ENCODE measurements around the gene CCR5AS.

DNA sequence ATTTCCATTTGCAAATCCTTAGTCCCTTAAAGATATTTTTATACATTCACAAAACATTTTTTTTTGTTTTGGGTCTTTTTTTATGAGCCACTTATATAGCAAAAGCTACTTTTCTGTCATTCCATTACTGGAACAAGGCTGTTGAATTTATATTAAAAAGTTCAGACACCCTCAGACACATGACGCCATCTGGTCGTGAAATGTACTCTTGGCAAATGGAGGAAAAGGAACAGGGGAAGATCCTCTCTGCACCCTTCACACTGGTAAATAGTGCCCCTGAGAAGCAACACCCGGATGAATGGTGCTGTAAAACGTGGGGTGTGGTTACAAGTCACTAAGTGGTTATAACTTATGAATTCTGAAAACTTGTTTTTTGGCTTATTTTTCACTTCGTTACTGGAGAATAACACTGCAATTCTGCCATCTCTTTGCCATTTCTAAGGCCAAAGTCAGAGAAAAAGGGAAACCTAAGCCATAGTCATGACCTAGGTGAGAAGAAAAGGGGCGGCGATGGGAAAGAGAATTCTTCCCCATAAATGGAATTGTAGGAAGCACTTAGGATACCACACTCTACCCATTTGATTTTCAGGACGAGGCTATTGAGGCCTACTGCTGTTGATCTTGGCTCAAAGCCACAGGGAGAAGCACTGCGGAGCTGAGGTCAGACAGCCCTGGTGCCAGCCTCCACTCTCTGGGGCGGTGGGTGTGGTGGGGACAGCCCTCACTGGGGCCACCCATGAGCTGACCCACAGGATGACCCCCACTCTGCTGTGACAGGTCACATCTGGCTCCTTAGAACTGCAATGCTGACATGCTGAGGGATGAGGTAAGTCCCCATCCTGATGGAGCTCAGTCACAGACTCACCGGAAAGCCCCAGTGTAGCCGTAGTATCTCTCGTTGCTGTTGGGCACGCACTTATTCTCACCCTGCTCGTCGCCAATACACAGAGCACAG is 36.0 kb upstream of the CCR5AS start:
- TF ChIP-seq, protein P1, sequence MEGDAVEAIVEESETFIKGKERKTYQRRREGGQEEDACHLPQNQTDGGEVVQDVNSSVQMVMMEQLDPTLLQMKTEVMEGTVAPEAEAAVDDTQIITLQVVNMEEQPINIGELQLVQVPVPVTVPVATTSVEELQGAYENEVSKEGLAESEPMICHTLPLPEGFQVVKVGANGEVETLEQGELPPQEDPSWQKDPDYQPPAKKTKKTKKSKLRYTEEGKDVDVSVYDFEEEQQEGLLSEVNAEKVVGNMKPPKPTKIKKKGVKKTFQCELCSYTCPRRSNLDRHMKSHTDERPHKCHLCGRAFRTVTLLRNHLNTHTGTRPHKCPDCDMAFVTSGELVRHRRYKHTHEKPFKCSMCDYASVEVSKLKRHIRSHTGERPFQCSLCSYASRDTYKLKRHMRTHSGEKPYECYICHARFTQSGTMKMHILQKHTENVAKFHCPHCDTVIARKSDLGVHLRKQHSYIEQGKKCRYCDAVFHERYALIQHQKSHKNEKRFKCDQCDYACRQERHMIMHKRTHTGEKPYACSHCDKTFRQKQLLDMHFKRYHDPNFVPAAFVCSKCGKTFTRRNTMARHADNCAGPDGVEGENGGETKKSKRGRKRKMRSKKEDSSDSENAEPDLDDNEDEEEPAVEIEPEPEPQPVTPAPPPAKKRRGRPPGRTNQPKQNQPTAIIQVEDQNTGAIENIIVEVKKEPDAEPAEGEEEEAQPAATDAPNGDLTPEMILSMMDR (IDR thresholded peaks at IDR 0.05), result peak in 3 of 6 experiments; percentile 26 to 63 (median 58)
- TF ChIP-seq POLR2A (IDR thresholded peaks at IDR 0.05), result no peak
